AG04449 (cell line): ENCODE data around the gene TXNDC11.

Experiments
- CTCF ChIA-PET: fragments of 350-600 bp; formaldehyde crosslinking; extraction: SDS; loops from one replicate; lab custom pipeline; 2021; ENCODE audit warnings: antibody characterized with exemption; lab: Yijun Ruan, JAX
- POLR2A ChIA-PET: fragments of 400-600, 350-600 bp; formaldehyde crosslinking; extraction: SDS; loops from one replicate; lab custom pipeline; 2020; ENCODE audit warnings: antibody characterized with exemption, inconsistent platforms; lab: Yijun Ruan, JAX
- DNase-seq: peaks from one replicate; pipeline ENCODE4 v3.0.0-alpha.2; 2010; ENCODE audit warnings: low read depth, low spot score
- H3K4me3 ChIP-seq: 2 replicates; pipeline ENCODE4 v1.5.1; 2011; ENCODE audit warnings: low read depth, mild to moderate bottlenecking, control low read depth, low read length
- TF ChIP-seq, protein P1 (sequence below): IDR thresholded peaks from one replicate; pipeline ENCODE4 v1.5.1; 2011; ENCODE audit warnings: mild to moderate bottlenecking, moderate library complexity, low read length, control low read depth, inconsistent platforms; ENCODE audit not compliant: insufficient read depth; ENCODE audit errors: missing control alignments

The TXNDC11 gene

DNA sequence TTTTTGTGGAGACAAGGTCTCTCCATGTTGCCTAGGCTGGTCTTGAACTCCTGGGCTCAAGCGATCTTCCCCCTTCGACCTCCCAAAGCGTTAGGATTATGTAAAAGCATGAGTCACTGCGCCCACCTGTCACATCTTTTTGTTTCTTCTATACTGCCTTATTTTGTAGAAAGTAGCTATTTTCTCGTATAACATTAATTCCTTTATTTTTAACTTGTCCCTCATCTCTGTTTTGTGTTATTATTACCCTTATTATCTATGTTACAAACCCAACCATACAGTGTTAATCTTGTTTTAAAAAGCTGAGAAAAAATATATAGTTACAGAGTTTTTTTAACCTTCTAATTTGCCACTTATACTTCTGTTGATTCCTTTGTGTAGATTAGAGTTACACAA lies 1.4 kb upstream of the TXNDC11 start:
- no peak for DNase-seq
- no peak overlapping the region for H3K4me3 ChIP-seq
- TF ChIP-seq, protein P1, sequence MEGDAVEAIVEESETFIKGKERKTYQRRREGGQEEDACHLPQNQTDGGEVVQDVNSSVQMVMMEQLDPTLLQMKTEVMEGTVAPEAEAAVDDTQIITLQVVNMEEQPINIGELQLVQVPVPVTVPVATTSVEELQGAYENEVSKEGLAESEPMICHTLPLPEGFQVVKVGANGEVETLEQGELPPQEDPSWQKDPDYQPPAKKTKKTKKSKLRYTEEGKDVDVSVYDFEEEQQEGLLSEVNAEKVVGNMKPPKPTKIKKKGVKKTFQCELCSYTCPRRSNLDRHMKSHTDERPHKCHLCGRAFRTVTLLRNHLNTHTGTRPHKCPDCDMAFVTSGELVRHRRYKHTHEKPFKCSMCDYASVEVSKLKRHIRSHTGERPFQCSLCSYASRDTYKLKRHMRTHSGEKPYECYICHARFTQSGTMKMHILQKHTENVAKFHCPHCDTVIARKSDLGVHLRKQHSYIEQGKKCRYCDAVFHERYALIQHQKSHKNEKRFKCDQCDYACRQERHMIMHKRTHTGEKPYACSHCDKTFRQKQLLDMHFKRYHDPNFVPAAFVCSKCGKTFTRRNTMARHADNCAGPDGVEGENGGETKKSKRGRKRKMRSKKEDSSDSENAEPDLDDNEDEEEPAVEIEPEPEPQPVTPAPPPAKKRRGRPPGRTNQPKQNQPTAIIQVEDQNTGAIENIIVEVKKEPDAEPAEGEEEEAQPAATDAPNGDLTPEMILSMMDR, result no peak
- ChIA-PET POLR2A (interaction anchor here (0.6 kb wide), 1 partner anchor 14 kb away, joined by 3 read pairs; no protein-coding TSS in a partner anchor), CTCF (interaction anchor here (1.2 to 4.1 kb wide), 4 partner anchors 16 to 78 kb away, joined by 3 to 24 read pairs (median 4); partner anchors contain the start of gene ZC3H7A)

- TF ChIP-seq, protein P1, result no peak
- POLR2A ChIA-PET, result interaction anchor here (0.6 to 2.0 kb wide), 4 partner anchors 15 to 53 kb away, joined by 3 to 23 read pairs (median 4); partner anchors contain the start of gene ZC3H7A
- peak overlapping the region; percentile 85 for H3K4me3 ChIP-seq
- no peak for DNase-seq
- CTCF ChIA-PET, result interaction anchor here (1.2 to 4.1 kb wide), 6 partner anchors 17 to 347 kb away, joined by 3 to 24 read pairs (median 4); partner anchors contain the start of gene ZC3H7A
Observed at GRCh38 chr16:11743308-11744074, 834 bp upstream of the TXNDC11 start.

DNA sequence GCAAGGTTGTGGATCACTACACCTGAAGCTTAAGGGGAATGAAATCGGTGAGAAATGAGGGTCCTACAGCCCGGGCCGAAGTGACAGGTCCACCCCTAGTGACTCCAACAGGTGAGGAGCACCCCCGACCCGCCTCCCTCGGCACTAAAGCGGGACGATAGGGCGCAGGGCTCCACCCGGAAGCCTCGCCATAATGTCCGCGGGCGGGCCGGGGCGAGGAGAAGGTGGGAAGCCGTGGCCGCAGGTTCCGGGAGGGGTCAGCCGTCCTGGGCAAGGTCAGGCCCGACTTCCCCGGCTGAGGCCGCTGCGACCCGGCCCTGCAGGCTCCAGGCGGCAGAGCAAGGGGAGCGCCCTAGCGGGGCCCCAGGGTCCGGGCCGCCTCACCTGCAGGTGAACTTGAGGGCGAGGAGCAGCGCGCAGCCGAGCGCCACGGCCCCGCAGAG lies 543 bp downstream of the TXNDC11 start:
- ChIA-PET POLR2A (interaction anchor here (0.8 to 2.0 kb wide), 5 partner anchors 18 to 145 kb away, joined by 3 to 23 read pairs (median 3); partner anchors contain the start of gene ZC3H7A), CTCF (interaction anchor here (1.5 to 4.1 kb wide), 4 partner anchors 18 to 345 kb away, joined by 3 to 24 read pairs (median 7); partner anchors contain the start of gene ZC3H7A)
- H3K4me3 ChIP-seq, result peak overlapping the region; percentile 85
- TF ChIP-seq, protein P1, result no peak
- no peak for DNase-seq

DNA sequence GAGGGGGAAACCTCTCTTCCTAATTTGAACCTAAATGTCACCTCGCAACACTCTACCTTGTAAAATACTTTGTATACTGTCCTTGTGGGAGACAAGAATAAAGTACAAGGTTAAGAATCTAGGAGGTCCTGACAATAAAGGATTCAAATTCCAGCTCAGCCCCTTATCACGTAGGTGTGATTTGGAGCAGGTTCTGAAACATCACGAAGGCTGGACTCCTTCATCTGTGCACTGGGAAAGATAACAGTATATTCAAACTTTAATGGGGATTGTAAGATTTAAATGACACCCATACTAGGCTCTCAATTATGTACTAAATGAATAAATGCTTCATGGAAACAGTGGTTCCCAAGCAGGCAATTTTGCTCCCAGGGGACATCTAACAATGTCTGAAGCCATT lies 2.1 kb downstream of the TXNDC11 start:
- H3K4me3 ChIP-seq, result peak overlapping the region; percentile 85
- TF ChIP-seq, protein P1, result no peak
- POLR2A ChIA-PET, result no interaction called here
- DNase-seq, result no peak
- CTCF ChIA-PET, result interaction anchor here (1.3 to 4.1 kb wide), 3 partner anchors 17 to 56 kb away, joined by 3 to 24 read pairs (median 4); partner anchors contain the start of gene ZC3H7A

DNA sequence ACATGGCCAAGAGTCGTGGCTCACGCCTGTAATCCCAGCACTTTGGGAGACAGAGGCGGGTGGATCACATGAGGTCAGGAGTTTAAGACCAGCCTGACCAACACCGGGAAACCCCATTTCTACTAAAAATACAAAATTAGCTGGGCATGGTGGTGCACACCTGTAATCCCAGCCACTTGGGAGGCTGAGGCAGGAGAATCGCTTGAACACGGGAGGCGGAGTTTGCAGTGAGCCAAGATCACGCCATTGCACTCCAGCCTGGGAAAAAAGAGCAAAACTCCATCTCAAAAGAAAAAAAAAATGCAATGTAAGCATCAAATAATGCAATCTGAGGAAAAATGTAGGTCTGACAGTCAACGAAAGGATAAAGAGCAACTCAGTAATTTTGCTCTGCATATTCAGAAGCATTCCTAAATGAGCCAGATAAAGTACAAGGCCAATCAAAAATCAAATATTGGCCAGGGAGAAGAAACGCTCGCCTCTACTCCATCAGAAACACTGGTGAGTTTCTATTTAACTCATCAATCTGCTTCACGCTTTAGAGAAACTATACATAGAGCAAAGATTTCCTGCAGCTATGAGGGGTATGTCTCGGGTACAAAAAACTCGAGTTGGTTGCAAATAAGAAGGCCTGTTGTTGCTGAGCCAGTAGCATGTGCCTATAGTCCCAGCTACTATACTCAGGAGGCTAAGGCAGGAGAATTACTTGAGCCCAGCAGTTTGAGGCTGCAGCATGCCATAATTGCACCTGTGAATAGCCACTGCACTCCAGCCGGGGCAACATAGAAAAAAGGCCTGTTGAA lies 3.7 kb downstream of the TXNDC11 start:
- no peak for DNase-seq
- no peak overlapping the region for H3K4me3 ChIP-seq
- ChIA-PET POLR2A (no interaction called here), CTCF (interaction anchor here (1.3 to 4.7 kb wide), 3 partner anchors 14 to 59 kb away, joined by 3 to 23 read pairs (median 3); no protein-coding TSS in a partner anchor)
- TF ChIP-seq, protein P1, result no peak
